HEK293 (cell line): ENCODE measurements around the gene ESPL1.

Experiments
- RBAK ChIP-seq: fragments of 450-650 bp; formaldehyde crosslinking; IDR thresholded peaks from 2 replicates; pipeline ENCODE4 v1.5.1; 2016; ENCODE audit warnings: missing biosample characterization, missing genetic modification characterization
- REST ChIP-seq: fragments of 450-650 bp; formaldehyde crosslinking; IDR thresholded peaks from 2 replicates; pipeline ENCODE4 v1.5.1; 2016; ENCODE audit warnings: missing biosample characterization, missing genetic modification characterization
- YY1 ChIP-seq: fragments of 450-650 bp; formaldehyde crosslinking; IDR thresholded peaks from 2 replicates; pipeline ENCODE4 v1.5.1; 2018; ENCODE audit warnings: missing biosample characterization, missing genetic modification characterization
- ZNF560 ChIP-seq: fragments of 450-650 bp; formaldehyde crosslinking; IDR thresholded peaks from 2 replicates; pipeline ENCODE4 v1.5.1; 2017; ENCODE audit warnings: missing biosample characterization, missing genetic modification characterization, borderline replicate concordance
- TF ChIP-seq, protein P1 (sequence below): fragments of 450-650 bp; formaldehyde crosslinking; IDR thresholded peaks from 2 replicates; pipeline ENCODE4 v1.5.1; 2016; ENCODE audit warnings: missing biosample characterization, missing genetic modification characterization
- TF ChIP-seq, protein P2 (sequence below): sonication (generic); formaldehyde crosslinking; IDR thresholded peaks from 2 replicates; pipeline ENCODE4 v1.8.1; 2022; ENCODE audit warnings: mild to moderate bottlenecking, moderate library complexity, missing genetic modification reagents

DNA sequence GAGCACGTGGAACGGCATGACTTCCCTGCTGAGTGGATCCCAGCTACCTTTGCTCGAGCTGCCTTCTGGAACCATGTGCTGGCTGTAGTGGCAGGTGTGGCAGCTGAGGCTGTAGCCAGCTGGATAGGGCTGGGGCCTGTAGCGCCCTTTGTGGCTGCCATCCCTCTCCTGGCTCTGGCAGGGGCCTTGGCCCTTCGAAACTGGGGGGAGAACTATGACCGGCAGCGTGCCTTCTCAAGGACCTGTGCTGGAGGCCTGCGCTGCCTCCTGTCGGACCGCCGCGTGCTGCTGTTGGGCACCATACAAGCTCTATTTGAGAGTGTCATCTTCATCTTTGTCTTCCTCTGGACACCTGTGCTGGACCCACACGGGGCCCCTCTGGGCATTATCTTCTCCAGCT is 14.8 kb upstream of the ESPL1 start:
- TF ChIP-seq ZNF560, result no peak
- TF ChIP-seq, protein P1, sequence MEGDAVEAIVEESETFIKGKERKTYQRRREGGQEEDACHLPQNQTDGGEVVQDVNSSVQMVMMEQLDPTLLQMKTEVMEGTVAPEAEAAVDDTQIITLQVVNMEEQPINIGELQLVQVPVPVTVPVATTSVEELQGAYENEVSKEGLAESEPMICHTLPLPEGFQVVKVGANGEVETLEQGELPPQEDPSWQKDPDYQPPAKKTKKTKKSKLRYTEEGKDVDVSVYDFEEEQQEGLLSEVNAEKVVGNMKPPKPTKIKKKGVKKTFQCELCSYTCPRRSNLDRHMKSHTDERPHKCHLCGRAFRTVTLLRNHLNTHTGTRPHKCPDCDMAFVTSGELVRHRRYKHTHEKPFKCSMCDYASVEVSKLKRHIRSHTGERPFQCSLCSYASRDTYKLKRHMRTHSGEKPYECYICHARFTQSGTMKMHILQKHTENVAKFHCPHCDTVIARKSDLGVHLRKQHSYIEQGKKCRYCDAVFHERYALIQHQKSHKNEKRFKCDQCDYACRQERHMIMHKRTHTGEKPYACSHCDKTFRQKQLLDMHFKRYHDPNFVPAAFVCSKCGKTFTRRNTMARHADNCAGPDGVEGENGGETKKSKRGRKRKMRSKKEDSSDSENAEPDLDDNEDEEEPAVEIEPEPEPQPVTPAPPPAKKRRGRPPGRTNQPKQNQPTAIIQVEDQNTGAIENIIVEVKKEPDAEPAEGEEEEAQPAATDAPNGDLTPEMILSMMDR (tag by site-specific recombination), result no peak
- TF ChIP-seq YY1, result no peak
- TF ChIP-seq, protein P2, sequence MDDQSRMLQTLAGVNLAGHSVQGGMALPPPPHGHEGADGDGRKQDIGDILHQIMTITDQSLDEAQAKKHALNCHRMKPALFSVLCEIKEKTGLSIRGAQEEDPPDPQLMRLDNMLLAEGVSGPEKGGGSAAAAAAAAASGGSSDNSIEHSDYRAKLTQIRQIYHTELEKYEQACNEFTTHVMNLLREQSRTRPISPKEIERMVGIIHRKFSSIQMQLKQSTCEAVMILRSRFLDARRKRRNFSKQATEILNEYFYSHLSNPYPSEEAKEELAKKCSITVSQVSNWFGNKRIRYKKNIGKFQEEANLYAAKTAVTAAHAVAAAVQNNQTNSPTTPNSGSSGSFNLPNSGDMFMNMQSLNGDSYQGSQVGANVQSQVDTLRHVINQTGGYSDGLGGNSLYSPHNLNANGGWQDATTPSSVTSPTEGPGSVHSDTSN (CRISPR knock-in tag), result no peak
- TF ChIP-seq REST (tag by site-specific recombination), result no peak
- TF ChIP-seq RBAK (tag by site-specific recombination), result no peak
